HG03460 (cell line): ENCODE measurements around the gene CEBPA.

Experiments
- ATAC-seq: cut with Tn5 transposase; IDR thresholded peaks from one replicate; pipeline ENCODE4 v1.9.1; 2021; ENCODE audit not compliant: unreplicated experiment

CEBPA gene

GRCh38 chr19:33302175-33302973 lies at the start of gene CEBPA:
CEBPA (minus strand) TSS chr19:33302534; CDS start chr19:33302414, 120 bp downstream.
- peak; percentile 75 for ATAC-seq

- ATAC-seq: no peak
Observed at GRCh38 chr19:33350538-33351309, 48.4 kb upstream of the CEBPA start.

- ATAC-seq: no peak
Observed at GRCh38 chr19:33349319-33350289, 47.3 kb upstream of the CEBPA start.

GRCh38 chr19:33348301-33349010 lies 46.1 kb upstream of the CEBPA start:
- no peak for ATAC-seq

GRCh38 chr19:33347300-33347699 lies 45.0 kb upstream of the CEBPA start:
- no peak for ATAC-seq

- ATAC-seq: no peak
Observed at GRCh38 chr19:33346665-33347064, 44.3 kb upstream of the CEBPA start.

GRCh38 chr19:33345163-33345562 lies 42.8 kb upstream of the CEBPA start:
- ATAC-seq: no peak

- ATAC-seq: no peak
Observed at GRCh38 chr19:33344573-33344925, 42.2 kb upstream of the CEBPA start.

GRCh38 chr19:33343859-33344572 lies 41.7 kb upstream of the CEBPA start:
- ATAC-seq: no peak

GRCh38 chr19:33343301-33343700 lies 41.0 kb upstream of the CEBPA start:
- no peak for ATAC-seq

- no peak for ATAC-seq
Observed at GRCh38 chr19:33340991-33341390, 38.7 kb upstream of the CEBPA start.

- ATAC-seq: no peak
Observed at GRCh38 chr19:33339016-33339984, 37.0 kb upstream of the CEBPA start.

- no peak for ATAC-seq
Observed at GRCh38 chr19:33335446-33335845, 33.1 kb upstream of the CEBPA start.

GRCh38 chr19:33334271-33334670 lies 31.9 kb upstream of the CEBPA start:
- ATAC-seq: no peak

GRCh38 chr19:33333642-33334041 lies 31.3 kb upstream of the CEBPA start:
- no peak for ATAC-seq

- ATAC-seq: no peak
Observed at GRCh38 chr19:33333151-33333550, 30.8 kb upstream of the CEBPA start.

- ATAC-seq: no peak
Observed at GRCh38 chr19:33332248-33332647, 29.9 kb upstream of the CEBPA start.

- no peak for ATAC-seq
Observed at GRCh38 chr19:33329736-33330135, 27.4 kb upstream of the CEBPA start.

GRCh38 chr19:33329060-33329459 lies 26.7 kb upstream of the CEBPA start:
- no peak for ATAC-seq
